ENCODE results near the gene MXD1.
"Not testable (repeated sequence)": the region's sequence is repeated elsewhere in the genome, so short reads cannot be mapped to it uniquely, and the experiment has no call there.

The MXD1 gene

GRCh38 chr2:69948032-69948962 is 33.4 kb downstream of the MXD1 start:
- Histone ChIP-seq H3K4me3 (no peak overlapping the region), H3K27ac (peak overlapping the region in 4 of 21 experiments; percentile 21 to 74 (median 48))

GRCh38 chr2:69948963-69949645 is 34.2 kb downstream of the MXD1 start:
- Histone ChIP-seq H3K27ac (peak overlapping the region in 2 of 21 experiments; percentile 21 to 47), H3K4me3 (no peak overlapping the region)

GRCh38 chr2:69950241-69950640 is 35.3 kb downstream of the MXD1 start:
- no peak overlapping the region for H3K27ac ChIP-seq

DNA sequence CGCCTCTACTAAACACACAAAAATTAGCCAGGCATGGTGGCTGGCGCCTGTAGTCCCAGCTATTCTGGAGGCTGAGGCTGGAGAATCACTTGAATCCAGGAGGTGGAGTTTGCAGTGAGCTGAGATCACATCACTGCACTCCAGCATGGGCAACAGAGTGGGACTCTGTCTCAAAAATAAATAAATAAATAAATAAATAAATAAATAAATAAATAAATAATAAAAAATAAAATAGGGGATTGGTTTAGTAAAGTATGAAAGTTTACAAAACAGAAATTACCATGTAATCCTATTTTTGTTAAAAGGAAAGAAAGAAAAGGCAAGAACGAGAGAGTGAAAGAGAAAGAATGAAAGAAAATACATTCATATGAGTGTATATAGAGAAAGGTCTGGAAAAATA is 35.8 kb downstream of the MXD1 start:
- not testable (repeated sequence) for H3K4me3 ChIP-seq, H3K27ac ChIP-seq

More at GRCh38 chr2:69950241-69950640, 35.3 kb downstream of the MXD1 start:
- no peak overlapping the region for H3K4me3 ChIP-seq

DNA sequence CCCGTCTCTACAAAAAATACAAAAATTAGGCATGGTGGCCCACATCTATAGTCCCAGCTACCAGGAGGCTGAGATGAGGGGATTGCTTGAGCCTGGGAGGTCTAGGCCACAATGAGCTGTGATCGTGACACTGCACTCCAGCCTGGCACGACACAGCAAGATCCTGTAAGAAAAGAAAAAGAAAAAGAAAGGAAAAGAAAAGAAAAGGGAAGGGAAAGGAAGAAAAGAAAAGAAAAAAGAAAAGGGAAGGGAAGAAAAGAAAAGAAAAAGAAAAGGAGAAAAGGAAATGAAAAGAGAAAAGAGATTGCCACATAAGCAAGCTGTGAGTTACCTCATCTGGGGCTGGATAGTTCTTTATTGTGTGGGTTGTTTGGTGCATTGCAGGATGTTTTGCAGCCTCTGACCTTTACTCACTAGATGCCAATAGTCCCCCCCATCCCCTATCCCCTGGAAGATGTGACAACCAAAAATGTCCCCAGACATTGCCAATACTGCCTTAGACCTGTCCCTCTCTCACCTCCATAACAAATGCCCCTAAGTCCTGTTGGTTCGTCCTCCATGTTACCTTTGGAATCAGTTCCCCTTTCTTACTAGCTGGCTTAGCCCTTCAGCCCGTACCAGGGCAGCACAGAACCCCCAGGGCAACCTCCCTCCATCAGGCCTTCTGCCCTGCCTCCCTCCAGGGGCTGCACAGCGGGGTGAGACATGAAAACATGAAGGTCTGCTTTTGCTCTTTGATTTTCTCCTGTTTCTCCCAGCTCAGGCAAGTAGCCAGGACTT is 37.6 kb downstream of the MXD1 start:
- Histone ChIP-seq H3K27ac (no peak overlapping the region), H3K4me3 (no peak overlapping the region)

GRCh38 chr2:69954084-69954483 is 39.2 kb downstream of the MXD1 start:
- H3K27ac ChIP-seq = no peak overlapping the region
- H3K4me3 ChIP-seq = no peak overlapping the region

DNA sequence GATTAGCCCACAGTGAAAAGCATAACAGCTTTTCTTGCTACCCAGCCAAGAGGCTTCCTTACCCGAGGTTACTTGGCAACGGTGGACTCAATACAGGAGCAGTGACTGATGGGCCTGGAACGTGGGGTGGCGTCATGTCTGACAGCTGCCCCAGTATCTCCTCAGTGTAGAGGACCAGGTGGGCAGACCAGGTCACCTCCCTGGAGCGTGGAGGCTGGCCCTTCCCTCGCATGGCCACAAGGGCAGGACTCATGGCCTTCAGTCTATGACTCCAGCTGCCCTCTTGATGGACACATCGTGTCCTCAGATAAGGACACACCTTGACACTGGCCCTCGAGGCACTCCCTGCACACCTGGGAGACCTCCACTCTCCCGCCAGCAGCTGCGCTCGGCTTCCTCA is 40.1 kb downstream of the MXD1 start:
- H3K4me3 ChIP-seq = no peak overlapping the region
- no peak overlapping the region for H3K27ac ChIP-seq

GRCh38 chr2:69956475-69956979 is 41.6 kb downstream of the MXD1 start:
- no peak overlapping the region for H3K27ac ChIP-seq

DNA sequence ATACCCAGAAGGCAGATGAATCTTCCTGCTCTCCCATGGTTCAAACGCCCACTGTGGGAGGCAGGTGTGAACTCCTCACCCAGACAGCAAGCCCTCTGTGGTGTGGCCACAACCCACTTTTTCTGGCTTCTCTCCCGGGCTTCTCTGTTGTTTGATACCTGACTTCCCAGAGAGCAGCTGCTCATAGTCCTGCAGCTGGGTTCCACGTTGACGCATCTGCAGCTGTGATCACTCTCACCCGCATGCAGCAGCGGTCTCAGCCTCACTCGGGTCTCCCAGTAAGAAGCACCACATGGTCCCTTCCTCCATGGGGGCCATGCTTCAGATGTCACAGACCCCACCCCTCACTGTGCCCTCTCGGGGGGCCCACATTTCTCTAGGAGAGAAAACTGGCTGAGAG is 43.1 kb downstream of the MXD1 start:
- no peak overlapping the region for H3K4me3 ChIP-seq
- no peak overlapping the region for H3K27ac ChIP-seq

More at GRCh38 chr2:69956475-69956979, 41.6 kb downstream of the MXD1 start:
- H3K4me3 ChIP-seq = no peak overlapping the region

DNA sequence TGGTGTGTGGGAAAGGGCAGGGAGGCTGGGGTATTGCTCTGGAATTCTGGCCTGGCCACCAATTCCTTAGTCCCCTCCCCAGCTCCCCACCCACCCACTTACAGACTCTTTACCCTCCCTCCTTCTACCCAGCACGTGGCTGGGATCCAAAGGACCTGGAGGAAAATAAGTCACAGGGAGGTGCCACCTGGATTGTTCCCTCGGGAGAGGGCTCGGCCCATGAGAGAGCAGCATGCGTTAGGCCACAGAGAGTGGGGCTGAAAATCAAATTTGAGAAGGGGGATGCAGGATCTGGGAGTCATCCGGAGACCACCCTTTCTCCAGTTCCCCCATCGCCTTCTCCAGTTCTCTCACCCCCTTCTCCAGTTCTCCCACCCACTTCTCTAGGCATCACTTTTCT is 43.6 kb downstream of the MXD1 start:
- no peak overlapping the region for H3K4me3 ChIP-seq
- no peak overlapping the region for H3K27ac ChIP-seq

GRCh38 chr2:69959425-69959824 is 44.5 kb downstream of the MXD1 start:
- H3K27ac ChIP-seq = no peak overlapping the region

DNA sequence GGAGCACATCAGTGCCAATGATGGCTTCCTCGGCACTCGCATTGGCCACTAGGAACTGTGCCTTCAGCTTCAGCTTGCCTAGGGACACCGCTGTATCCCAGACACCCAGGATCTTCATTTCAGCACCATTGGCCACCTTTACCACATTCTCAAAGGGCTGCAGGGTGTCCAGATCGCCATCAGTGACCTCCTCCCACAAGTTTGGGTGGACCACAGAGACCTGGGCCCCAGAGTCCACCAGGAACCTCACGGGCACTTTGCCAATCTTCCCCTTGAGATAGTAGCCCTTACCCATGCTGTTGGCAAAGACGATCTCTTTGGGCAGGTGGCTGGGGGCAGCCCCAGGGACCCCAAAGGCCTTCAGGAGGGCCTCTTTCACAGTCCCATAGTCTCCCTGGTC is 45.9 kb downstream of the MXD1 start:
- Histone ChIP-seq H3K4me3 (no peak overlapping the region), H3K27ac (peak overlapping the region in 3 of 21 experiments; percentile 1 to 54 (median 43))

More at GRCh38 chr2:69959425-69959824, 44.5 kb downstream of the MXD1 start:
- no peak overlapping the region for H3K4me3 ChIP-seq

DNA sequence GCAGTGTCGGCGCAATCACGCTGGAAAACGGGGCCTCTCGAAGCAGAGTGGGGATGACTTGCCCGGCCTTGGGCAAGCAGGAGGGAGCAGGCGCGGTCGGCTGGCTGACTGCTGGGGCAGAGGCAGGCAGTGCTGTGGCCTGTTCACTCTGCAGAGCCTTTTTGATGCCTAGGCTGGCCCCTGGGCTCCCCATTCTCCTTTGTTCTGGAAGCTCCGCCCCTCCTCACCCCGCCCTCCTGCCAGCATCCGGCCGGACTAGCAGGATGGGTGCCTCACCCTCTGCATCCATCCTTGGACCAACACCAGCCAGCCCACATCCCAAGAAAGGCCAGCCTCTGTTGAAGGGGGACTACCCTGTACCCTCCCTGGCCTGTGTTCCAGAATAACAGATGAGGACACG is 46.6 kb downstream of the MXD1 start, which contains the start of gene ASPRV1:
Gene ASPRV1 (minus strand): TSS at position 136 of the 400 bp plus-strand sequence. CDS start 195 bp downstream, outside the sequence.
- Histone ChIP-seq H3K27ac (peak within 1 kb of the TSS in 4 of 21 experiments; percentile 1 to 54 (median 24)), H3K4me3 (no peak within 1 kb of the TSS)

- peak overlapping the region in 1 of 21 experiments; percentile 3 for H3K27ac ChIP-seq
Observed at GRCh38 chr2:69962986-69963730, 48.2 kb downstream of the MXD1 start.

GRCh38 chr2:69964353-69964841 is 49.5 kb downstream of the MXD1 start:
- Histone ChIP-seq H3K27ac (peak overlapping the region in 2 of 21 experiments; percentile 21 to 34), H3K4me3 (no peak overlapping the region)

More at GRCh38 chr2:69962986-69963730, 48.2 kb downstream of the MXD1 start:
- H3K4me3 ChIP-seq = no peak overlapping the region

- Histone ChIP-seq H3K27ac (peak overlapping the region in 2 of 21 experiments; percentile 4 to 29), H3K4me3 (no peak overlapping the region)
Observed at GRCh38 chr2:69965756-69966445, 51.0 kb downstream of the MXD1 start.

DNA sequence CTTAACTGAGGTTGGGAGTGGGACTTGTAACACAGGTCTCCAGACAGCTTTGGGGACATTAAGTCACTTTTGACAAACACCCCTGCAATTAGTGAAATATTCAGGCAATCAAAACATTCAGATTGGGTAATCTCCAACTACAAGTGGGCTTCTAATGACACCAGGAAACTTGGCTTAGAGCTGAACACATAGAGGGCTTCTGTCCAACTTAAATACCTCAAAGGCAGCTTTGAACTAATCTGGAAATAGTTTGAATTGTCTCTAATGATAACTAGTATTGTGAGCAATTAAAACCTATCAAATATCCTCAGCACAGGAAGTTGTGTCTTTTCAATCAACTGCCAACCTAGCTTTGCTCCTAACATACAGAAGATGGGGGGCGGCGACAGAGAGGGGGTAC is 51.6 kb downstream of the MXD1 start:
- Histone ChIP-seq H3K4me3 (no peak overlapping the region), H3K27ac (peak overlapping the region in 2 of 21 experiments; percentile 4 to 29)

DNA sequence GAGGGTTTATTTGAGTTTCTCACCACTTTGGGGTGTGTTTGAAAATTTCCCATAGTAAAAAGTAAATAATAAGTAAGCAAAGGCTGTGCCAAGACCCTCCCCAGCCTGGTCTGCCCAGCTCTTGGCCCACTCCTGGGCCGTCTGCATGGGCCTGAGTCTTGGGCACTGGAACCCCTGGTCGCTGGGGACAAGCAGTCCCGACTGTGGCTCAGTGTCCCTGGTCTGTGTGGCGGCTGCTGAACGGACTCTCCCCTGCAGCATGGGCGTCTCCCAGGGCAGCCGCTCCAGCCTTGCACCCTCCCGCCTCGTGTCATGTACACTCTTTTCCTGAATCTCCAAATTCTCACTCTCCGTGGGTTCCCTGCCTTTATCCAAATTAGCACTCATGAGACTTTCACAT is 53.7 kb downstream of the MXD1 start:
- Histone ChIP-seq H3K4me3 (no peak overlapping the region), H3K27ac (no peak overlapping the region)
